ENCODE measurements around the gene GAS6.
"Not testable (repeated sequence)": the region's sequence is repeated elsewhere in the genome, so short reads cannot be mapped to it uniquely, and the experiment has no call there.

The GAS6 gene

DNA sequence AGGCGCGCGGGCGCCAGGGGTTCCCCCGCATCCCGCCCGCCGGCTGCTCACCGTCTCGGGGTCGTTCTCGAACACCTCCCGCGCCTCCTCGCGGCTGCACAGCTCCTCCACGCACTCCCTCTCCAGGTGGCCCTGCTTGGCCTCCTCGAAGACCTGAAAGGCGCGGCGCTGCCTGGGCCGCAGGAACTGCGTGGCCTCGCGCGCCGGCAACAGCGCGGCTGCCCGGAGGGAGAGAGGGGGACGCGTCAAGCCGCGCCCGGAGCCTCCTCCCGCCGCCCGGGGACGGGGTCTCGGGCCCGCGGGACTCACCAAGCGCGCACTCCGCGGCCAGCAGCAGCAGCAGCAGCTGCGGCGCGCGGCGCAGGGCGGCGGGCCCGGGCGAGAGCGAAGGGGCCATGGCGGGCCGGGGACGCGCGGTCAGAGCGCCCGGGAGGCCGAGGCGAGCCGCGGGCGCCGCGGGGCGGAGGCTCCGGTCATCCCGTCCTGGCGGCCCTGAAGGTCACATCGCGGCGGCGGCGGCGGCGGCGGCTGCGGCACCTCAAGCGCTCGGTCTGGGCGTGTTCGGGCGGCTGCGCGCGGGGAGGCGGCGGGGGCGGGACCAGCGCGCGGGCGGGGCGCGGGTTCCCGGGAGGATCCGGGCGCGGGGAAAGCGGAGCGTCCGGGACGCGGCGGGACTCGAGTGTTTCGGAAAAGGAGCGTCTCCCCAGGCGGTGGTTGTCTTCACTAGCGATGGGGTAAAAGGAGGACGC lies at the start of gene GAS6:
TSS of gene GAS6 (minus strand) at position 553 of the 749 bp plus-strand sequence. CDS start at position 397, 156 bp downstream.
- DNase-seq (ENCODE audit: low spot score), result no peak

DNA sequence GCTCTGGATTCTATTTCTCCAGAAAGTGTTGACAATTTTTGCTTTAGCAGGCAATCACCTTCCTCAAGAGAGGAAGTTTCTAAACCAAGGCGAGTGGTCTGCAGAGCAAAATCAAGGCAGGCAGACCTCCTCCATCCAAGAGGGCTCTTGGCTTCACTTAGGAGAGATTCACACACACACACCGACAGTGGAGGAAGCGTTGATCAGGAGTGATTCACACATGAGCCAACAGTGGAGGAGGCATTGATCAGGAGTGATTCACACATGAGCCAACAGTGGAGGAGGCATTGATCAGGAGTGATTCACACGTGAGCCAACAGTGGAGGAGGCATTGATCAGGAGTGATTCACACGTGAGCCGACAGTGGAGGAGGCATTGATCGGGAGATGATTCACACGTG lies 49.5 kb upstream of the GAS6 start:
- not testable (repeated sequence) for DNase-seq (ENCODE audit: low spot score)

DNA sequence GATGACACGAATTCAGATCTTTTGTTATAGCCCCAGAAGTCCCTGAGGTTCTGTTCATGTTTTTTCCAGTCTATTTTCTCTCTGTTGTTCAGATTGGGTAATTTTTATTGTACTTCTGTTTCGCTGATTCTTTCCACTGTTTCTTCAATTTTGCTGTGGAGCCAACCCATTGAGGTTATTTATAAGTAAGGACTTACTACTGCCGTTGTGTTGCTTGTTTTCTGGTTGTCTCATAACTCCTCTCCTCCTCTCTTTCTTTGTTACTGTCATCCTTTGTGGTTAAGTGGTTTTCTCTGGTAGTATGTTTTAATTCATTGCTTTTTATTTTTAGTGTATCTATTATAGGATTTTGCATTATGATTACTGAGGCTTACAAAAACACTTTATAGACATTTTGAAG lies 48.7 kb upstream of the GAS6 start:
- no peak for DNase-seq (ENCODE audit: low spot score)

DNA sequence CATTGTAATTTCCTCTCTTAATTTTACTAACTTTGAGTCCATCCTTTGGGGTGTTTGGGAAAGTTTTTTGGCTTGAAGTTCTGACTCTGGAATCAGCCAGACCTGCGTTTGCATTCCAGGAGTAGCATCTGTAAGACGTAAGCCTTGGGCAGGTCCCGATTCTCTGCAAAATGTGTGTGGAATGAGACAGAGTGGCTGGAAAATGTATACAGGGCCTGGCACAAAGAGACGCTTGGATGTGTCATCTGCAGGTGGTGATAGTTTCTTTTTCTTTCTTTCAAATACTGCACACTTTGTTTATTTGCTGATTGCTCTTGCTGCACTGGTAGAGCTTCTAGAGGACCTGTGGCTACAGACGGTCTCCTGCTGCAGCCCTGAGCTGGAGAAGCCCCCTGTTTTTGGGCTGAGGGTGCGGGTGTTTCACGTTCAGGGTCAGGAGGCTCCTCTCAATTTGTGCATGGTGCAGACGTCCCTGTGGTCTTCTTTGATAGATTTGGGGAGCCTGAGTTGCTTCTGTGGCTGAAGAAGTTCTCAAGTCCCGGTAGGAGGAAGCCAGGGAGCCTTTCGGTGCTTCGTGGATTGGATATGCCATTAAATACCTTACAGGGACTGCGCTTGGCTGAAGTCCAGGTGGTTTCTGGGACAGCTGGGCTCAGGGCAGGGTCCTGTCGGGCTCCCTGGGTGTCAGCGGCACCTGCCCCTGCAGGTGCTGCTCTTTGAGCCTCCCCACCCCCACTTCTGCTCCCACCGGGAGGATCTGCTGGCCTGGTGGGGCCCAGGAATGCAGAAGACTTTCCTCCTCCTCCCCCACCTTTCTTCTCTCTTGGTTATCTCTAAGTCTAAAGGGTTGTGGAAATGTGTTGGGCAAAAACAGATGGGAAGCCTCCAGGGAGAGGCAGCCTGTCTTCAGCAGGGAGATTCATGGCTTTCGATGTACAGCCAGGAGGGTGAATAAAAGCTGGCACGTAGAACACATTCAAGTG lies 44.0 kb upstream of the GAS6 start:
- peak; percentile 52 for DNase-seq (ENCODE audit: low spot score)

DNA sequence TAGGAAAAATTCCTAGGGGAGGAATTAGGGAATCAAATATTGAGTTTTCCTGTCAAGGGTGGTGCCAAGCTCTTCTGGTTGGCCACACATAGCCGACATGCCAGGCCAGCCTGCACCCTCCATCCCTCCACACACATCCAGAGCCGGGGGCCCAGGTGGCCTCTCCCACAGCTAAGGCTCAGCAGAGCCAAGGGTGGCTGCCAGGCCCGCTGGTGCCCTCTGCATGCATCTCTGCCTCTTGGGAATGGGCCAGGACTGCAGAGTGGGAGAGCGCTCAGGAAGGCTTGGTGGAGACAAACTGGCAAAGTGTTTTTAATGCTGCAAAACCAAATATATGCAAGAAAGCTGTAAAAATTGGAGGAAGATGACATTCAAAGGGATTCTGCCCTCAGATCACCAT lies 42.7 kb upstream of the GAS6 start:
- DNase-seq (ENCODE audit: low spot score), result peak; percentile 47

DNA sequence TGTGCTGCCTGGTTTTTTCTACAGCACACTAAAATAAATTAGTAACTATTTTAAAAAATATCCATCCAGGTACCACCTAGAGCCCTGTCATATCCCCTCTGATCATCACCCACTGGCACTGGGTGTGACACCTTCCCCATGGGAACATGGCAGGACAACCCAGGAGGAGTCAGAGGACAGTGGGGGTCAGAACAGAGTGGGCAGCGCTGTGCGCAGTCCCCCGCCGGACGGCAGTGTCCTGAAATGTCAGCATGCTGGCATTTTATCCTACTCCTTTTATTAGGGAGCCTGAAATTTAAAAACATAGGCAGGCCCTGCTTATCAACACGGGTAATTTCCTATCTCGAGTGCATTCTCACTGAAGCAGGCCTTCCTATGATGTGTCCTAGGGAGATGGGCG lies 42.1 kb upstream of the GAS6 start:
- no peak for DNase-seq (ENCODE audit: low spot score)

DNA sequence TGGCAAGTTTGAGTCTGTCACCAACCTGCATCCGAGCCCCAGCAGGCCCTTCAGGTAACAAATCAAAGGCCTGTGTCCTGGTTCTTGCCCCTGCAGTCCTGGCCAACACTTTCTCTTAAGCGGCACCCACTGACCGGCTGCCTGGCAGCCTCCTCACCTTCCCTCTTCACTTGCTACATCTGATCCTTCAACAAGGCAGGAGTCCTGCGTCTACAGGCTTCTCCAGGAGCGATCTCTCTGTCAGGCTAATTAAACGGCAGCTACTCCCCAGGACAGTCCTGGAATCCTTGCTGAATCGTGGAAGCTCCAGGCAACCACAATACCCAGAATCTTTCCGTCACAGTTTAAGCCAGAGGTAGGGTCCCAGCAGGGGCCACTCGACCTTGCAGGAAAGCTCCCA lies 41.1 kb upstream of the GAS6 start:
- DNase-seq (ENCODE audit: low spot score), result peak; percentile 33

DNA sequence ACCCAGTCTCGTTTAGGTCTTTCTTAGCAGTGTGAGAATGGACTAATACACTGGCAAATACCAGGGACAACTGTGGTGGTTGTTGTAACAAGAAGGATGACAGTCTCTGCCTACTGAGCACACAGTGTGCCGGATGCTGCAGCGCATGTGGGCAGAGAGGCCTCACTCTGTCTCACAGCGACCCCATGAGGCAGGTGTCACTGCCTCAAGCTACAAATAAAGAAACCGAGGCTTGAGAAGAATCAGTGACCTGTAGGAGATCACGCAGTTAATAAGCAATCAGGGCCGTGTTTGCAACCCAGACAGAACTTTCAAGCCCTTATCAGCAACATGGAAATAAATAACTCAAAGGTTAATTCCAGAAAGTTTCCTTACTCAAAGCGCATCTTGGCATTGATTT lies 40.5 kb upstream of the GAS6 start:
- peak; percentile 50 for DNase-seq (ENCODE audit: low spot score)

DNA sequence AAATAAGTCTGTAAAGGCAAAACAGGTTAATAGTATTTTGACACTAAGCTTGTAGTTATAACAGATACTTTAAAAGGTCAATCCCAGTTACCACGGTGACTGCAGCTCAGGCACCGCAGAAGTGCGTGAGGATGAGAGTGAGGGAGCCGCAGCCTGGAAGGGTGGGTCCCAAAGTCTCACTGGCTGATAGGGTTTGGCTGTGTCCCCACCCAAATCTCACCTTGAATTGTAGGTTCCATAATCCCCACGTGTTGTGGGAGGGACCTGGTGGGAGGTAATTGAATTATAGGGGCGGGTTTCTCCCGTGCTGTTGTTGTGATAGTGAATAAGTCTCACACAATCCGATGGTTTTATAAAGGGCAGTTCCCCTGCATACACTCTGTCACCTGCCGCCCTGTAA lies 40.0 kb upstream of the GAS6 start:
- peak; percentile 33 for DNase-seq (ENCODE audit: low spot score)

DNA sequence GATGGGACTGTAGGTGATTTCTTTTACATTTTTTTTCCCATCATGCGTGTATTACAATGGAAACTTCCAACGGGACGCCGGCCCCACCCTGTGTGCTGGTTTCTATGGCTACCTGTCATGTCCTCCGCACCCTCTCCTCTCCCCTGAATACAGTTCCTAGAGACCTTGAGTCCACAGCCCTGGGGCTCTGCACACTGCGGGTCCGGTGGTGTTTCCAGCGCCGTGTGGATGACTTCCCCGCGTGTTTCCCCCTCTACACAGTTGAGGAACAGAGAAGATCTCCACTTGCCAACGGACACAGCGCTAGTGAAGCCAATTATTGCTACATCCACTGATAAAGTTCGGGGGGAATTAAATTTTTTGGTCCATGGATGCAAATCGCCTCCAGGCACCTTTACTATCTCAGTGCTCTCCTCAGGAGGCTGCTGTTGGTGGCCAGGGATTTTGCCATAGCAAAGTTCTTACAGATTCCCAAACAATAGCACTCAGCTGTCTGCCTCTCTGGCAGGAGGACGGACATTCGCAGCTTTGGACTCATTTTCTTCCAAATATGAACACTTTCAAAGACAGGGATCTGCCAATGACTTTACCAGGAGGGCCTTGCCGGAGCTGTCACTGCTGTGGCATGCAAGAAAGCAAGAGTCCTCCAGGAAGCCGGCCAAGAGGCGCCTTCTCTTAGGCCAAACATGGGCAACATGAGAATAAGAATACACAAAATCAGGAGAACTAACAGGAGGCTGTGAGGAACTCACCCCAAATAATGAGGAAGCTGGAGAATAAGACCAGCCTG lies 39.3 kb upstream of the GAS6 start:
- DNase-seq (ENCODE audit: low spot score), result peak; percentile 62

DNA sequence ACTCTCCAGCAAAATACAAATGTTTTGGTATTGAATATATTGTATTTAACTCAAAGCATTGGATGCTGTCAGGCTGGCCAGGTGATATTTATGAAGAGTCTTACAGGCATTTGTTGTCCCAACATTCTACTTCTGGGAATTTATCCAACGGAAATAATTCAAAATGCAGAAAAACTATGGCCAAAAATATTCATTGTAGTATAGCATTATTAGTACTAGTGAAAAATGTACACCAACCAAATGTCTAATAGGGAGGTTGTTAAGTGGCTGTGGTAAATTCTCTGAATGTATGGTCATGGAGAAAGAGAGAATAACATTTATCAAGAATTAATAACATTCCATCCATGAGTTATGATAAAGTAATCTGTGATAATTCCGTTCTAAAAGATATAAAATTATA lies 38.6 kb upstream of the GAS6 start:
- DNase-seq (ENCODE audit: low spot score), result no peak

DNA sequence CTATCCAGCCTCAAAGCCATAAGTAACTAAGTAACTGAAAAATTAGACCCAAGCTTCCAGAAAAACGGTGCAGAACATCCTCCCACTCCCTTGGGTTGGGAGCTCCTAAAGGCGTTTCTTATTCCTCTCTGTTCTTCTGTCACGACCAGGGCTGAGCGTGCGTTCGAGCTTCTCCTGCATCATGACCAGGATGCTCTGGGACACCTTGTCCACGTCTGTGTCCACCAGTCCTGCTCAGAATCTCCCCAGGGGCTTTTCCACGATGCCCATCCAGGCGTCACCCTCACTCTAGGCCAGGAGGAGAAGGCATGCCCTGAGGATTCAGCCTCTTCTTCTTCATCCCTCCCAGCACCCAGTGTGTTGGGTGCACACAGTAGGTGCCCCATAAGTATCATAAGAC lies 37.8 kb upstream of the GAS6 start:
- peak; percentile 36 for DNase-seq (ENCODE audit: low spot score)

DNA sequence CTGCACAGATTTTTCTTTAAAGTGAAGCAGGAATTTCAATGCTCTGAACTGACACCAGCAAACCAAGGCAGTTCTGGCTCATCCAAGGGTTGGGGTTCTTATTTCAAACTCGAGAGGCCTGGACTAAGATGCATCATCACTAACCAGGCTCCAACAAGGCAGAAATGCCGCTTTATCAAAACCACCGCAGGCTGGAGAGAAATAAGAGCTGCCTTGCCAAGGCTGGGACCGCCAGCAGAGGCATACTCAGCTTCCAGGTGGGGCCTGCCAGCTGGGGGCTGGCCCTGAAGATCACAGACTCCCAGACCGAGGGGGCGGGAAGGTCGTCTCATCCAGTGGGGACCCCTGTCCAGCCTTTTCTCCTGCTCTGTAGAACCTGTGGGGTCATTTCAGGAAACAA lies 37.4 kb upstream of the GAS6 start:
- peak; percentile 61 for DNase-seq (ENCODE audit: low spot score)

DNA sequence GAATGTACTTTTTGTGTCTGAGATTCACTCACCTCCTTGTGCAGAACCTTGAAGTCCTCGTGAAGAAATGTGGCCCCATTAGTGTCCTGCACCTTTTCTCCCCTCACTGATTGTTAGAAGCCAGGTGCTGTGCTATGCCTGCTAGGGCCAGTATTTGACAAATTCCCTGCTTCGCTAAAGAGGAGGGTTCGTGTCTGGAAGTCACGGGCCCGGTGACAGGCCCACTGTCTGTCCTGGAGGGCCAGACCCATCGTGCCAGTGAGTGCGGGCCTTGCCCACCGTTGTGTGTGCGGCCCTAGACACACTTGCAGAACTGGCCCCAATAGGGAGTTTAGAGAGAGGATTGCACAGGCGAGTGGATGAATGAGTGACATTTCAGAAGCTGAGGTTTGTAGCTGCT lies 36.8 kb upstream of the GAS6 start:
- no peak for DNase-seq (ENCODE audit: low spot score)

DNA sequence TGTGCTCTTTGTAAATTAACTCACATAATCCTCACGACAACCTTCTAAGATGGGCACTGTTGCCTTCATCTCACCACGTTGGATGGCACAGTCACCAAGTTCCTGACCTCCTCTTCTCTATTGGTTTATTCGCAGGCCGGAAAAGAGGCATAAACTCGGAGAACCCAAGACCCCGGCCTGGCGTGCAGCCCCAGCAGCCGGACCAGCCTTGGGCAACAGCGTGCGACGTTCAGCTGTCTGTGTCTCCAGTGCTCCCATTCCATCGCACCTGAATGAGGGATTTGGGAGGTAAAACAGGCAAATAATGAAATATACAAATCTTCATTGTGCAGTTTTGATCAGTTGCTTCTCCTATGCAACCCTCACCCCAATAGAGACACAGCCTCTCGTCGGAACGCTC lies 34.5 kb upstream of the GAS6 start:
- no peak for DNase-seq (ENCODE audit: low spot score)

DNA sequence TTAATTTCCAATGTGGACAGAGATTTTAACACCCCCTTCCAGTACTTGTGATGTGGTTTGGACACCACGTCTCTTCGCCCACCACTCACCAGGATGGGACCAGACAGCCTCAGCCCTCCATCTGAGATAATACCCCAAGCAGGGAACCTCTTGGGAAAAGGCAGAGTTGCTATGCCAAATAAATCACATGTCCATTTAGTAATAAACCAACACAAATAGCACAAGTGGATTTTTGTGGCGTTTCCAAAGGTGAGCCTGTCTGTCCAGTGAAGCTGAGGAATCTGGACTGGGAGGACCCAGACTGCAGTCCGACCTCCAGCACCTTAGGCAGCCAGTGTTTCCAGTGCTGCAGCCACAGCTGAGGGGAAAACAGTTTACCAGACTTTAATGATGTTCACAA lies 34.1 kb upstream of the GAS6 start:
- no peak for DNase-seq (ENCODE audit: low spot score)

DNA sequence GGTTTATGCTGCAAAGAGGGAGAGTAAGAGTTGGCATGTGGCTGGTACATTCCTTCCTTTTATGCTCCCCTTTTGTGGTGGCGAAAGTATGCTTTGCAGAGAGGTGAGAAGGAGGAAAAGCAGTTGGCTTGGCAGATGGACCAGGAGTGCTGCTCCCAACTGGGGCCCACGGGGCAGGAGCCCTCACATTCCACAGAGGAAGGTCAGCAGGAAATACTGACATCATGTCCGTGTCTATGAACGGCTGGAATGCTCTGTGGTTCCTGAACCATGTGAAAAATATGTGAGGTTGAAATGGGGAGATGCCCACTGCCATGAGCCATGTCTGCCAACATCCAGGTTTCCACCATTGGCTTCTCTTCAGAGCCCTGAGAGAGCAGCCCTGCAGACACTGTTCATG lies 33.3 kb upstream of the GAS6 start:
- DNase-seq (ENCODE audit: low spot score), result no peak

DNA sequence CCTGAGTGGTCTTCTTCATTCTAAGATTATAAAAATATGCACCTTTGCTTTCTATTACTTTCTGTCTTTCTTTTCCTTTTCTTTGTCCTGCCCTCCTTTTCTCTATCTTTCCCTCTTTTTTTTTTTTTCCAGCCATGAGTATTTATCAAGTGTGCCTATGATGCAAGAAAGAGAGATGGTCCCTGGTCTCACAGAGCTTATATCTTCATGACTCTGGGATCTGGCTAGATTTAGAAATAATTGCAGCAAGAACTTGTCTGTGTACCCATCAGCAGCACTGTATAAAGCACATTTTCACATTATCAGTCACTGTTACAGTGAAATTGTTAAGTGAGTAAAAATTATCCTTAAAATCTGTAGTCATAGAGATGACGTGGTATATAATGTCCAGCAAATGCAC lies 31.6 kb upstream of the GAS6 start:
- DNase-seq (ENCODE audit: low spot score), result no peak

DNA sequence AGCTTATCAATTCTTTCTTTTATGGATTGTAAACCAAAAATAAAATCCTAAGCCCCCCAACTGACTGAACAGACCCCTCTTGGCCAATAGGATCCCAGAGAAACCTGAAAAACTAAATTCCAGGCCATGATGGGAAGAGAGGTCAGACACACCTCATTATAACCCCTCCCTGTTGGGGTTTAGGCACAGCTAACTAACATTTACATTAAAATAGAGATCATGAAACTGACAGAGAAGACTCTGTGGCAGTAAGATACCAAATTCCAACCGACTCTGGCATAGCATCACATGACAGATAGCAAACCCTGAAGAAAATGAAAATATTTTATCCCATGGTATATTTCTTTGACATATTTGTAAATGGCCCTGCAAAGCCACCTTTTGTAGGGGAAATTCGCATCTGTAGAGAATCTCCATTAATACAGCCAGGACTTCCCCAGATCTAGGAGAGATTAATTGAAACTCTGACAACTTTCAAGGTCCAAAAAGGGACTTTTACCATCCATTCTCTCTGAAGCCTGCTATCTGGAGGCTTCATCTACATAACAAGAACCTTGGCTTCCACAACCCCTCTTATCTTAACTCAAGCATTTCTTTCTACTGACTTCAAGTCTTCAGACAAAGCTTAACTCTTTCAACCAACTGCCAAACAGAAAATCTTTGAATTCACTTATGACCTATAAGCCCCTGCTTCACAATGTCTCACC lies 27.1 kb upstream of the GAS6 start:
- DNase-seq (ENCODE audit: low spot score), result no peak

DNA sequence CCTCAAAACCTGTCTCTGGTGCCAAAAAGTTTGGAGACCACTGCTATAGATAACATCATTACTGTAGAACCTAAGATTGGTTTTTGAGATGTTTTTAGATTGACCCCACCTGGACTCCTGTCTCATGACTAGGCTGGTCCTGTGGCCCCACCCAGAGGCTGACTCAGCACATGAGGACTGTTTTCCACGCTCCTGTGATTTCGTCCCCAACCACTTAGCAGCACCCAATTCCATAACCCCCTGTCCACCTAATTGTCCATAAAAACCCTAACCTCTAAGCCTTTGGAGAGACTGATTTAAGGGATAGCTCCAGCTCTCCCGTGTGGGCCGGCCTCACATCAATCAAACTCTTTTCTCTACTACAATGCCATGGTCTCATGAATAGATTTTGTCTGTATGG lies 25.6 kb upstream of the GAS6 start:
- no peak for DNase-seq (ENCODE audit: low spot score)

DNA sequence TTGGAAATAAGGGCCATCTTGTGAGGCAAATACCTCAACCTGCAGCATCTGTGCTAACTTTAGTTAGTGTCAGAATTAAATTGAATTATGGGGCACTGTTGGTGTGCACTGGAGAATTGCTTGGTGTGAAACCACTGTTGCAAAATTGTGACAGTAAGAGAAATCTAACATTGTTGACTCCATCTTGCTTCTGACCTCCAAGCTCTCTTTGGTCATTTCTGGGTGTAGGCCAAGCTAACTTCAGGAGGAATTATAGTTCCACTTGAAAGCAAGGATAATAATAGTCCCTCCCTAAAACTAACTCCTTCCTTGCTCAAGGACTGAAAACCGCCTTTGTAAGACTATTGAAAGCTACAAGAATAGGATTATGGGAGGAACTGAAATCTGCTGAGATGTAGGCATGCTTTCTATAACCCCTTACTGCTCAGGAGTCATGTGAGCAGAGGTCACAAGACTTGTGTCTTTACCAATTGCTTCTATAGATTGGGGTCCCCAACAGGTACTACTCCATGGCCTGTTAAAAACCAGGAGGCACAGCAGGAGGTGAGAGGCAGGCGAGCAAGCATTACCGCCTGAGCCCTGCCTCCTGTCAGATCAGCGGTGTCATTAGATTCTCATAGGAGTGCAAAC lies 24.9 kb upstream of the GAS6 start:
- DNase-seq (ENCODE audit: low spot score), result no peak
